HCT116 (cell line): ENCODE measurements around the gene TPD52L1. TPM values are rescaled to one million over a fixed set of nuclear protein-coding genes. Genes with fewer than 3 reads are reported as not detected.

Experiments used
- ATAC-seq: fragments of 200-7000 bp; cut with Tn5 transposase; 2 replicates; pipeline ENCODE4 v1.9.1; 2020; ENCODE audit warnings: mild to moderate bottlenecking, moderate library complexity
- BruUV-seq: library from RNA; stranded (reverse); fragments of 400-500 nt; replicated peaks from 2 replicates; lab custom pipeline; 2021; lab: Mats Ljungman, UMichigan
- CTCF ChIA-PET: fragments of 300-600 bp; sonication (Branson Sonifier 250); formaldehyde crosslinking; loops from one replicate; lab custom pipeline; 2021; ENCODE audit warnings: antibody characterized with exemption; lab: Charles Lee
- POLR2A ChIA-PET: fragments of 300-600, 350-600 bp; sonication (Branson Sonifier 250); formaldehyde crosslinking; loops from one replicate; lab custom pipeline; 2021; ENCODE audit warnings: antibody characterized with exemption; lab: Charles Lee
- RAD21 ChIA-PET, 2 experiments: fragments of 300-600 bp; sonication (Branson Sonifier 250); formaldehyde crosslinking; loops; one replicate each; lab custom pipeline; 2023; ENCODE audit warnings: low total read pairs in 2 of 2; ENCODE audit not compliant: uncharacterized antibody in 2 of 2, unreplicated experiment in 2 of 2, low non-redundant PET in 1 of 2; lab: Charles Lee
- DNase-seq: peaks from one replicate; pipeline ENCODE4 v3.0.0-alpha.2; 2010; ENCODE audit warnings: low read depth, low spot score
- H2AFZ ChIP-seq: fragments of 200-600 bp; shearing (Covaris generic), sonication (generic); 2 replicates; pipeline ENCODE4 v1.6.1; 2017; ENCODE audit warnings: low read depth, mixed run types, mixed read lengths, antibody characterized with exemption, low read length; ENCODE audit not compliant: poor library complexity, severe bottlenecking
- H3K27ac ChIP-seq: 2 replicates; pipeline ENCODE4 v1.5.1; 2012; ENCODE audit warnings: low read depth, low read length
- H3K27me3 ChIP-seq: fragments of 200-600 bp; sonication (generic); 2 replicates; pipeline ENCODE4 v1.6.1; 2016; ENCODE audit warnings: mixed run types, low read length, mixed read lengths; ENCODE audit not compliant: insufficient read depth
- H3K36me3 ChIP-seq, 2 experiments: fragments of 200-500 bp in 1 of 2; fragments of 200-600 bp in 1 of 2; sonication (Bioruptor generic) in 1 of 2; sonication (generic) in 1 of 2; 2 replicates each; pipeline versions ENCODE4 v1.5.1 to v1.6.1; 2014 to 2016; ENCODE audit warnings: low read length in 2 of 2, inconsistent platforms in 1 of 2, mixed read lengths in 1 of 2, mixed run types in 1 of 2; ENCODE audit not compliant: insufficient read depth in 2 of 2, control insufficient read depth in 1 of 2
- H3K4me1 ChIP-seq, 2 experiments: fragments of 200-600 bp in 1 of 2; sonication (generic) in 1 of 2; 2 replicates each; pipeline versions ENCODE4 v1.5.1 to v1.6.1; 2012 to 2017; ENCODE audit warnings: low read length in 2 of 2, inconsistent platforms in 1 of 2, mild to moderate bottlenecking in 1 of 2, mixed read lengths in 1 of 2, mixed run types in 1 of 2, moderate library complexity in 1 of 2; ENCODE audit not compliant: insufficient read depth in 2 of 2, control insufficient read depth in 1 of 2
- H3K4me2 ChIP-seq: fragments of 200-600 bp; sonication (generic); 2 replicates; pipeline ENCODE4 v1.6.1; 2017; ENCODE audit warnings: mixed run types, low read length, mixed read lengths
- H3K4me3 ChIP-seq, 2 experiments: fragments of 200-600 bp in 1 of 2; sonication (generic) in 1 of 2; replicated peaks in 1 of 2; 2 replicates each; pipeline ENCODE4 v1.5.1; 2011 to 2016; ENCODE audit warnings: low read length in 2 of 2, control low read depth in 1 of 2, low read depth in 1 of 2, mild to moderate bottlenecking in 1 of 2, mixed read lengths in 1 of 2, mixed run types in 1 of 2
- H3K79me2 ChIP-seq: fragments of 200-600 bp; sonication (generic); 2 replicates; pipeline ENCODE4 v1.6.1; 2017; ENCODE audit warnings: mild to moderate bottlenecking, mixed run types, low read length, moderate library complexity, mixed read lengths; ENCODE audit not compliant: insufficient read depth
- H3K9ac ChIP-seq: fragments of 200-600 bp; sonication (generic); 2 replicates; pipeline ENCODE4 v1.6.1; 2016; ENCODE audit warnings: low read length, mixed read lengths
- H3K9me2 ChIP-seq: fragments of 200-600 bp; sonication (generic), shearing (Covaris generic); 2 replicates; pipeline ENCODE4 v1.6.1; 2017; ENCODE audit warnings: mixed run types, mild to moderate bottlenecking, moderate library complexity; ENCODE audit not compliant: insufficient read depth
- H3K9me3 ChIP-seq, 2 experiments: fragments of 200-500 bp in 1 of 2; fragments of 200-600 bp in 1 of 2; sonication (Bioruptor generic) in 1 of 2; sonication (generic) in 1 of 2; 2 replicates each; pipeline ENCODE4 v1.6.1; 2014 to 2017; ENCODE audit warnings: low read length in 2 of 2, mixed read lengths in 2 of 2, inconsistent platforms in 1 of 2, low read depth in 1 of 2, mild to moderate bottlenecking in 1 of 2, mixed run types in 1 of 2, moderate library complexity in 1 of 2; ENCODE audit not compliant: control insufficient read depth in 1 of 2, insufficient read depth in 1 of 2
- H4K20me1 ChIP-seq: fragments of 200-600 bp; sonication (generic), shearing (Covaris generic); 2 replicates; pipeline ENCODE4 v1.6.1; 2017; ENCODE audit warnings: mixed run types, mild to moderate bottlenecking, moderate library complexity; ENCODE audit not compliant: insufficient read depth
- CBX3 ChIP-seq: IDR thresholded peaks from 2 replicates; pipeline ENCODE4 v1.6.1; 2012; ENCODE audit warnings: low read depth
- CEBPB ChIP-seq: IDR thresholded peaks from 2 replicates; pipeline ENCODE4 v1.6.1; 2012; ENCODE audit warnings: low read depth
- CTCF ChIP-seq, 3 experiments: fragments of 200-600 bp in 1 of 3; sonication (generic) in 1 of 3; IDR thresholded peaks in 2 of 3; conservative IDR thresholded peaks in 1 of 3; 2 replicates each; pipeline ENCODE4 v1.5.1; 2012 to 2017; ENCODE audit warnings: low read depth in 2 of 3, low read length in 2 of 3, antibody characterized with exemption in 1 of 3, borderline replicate concordance in 1 of 3, control low read depth in 1 of 3, mild to moderate bottlenecking in 1 of 3, mixed read lengths in 1 of 3, mixed run types in 1 of 3, moderate library complexity in 1 of 3; ENCODE audit not compliant: insufficient read depth in 1 of 3
- EGR1 ChIP-seq: IDR thresholded peaks from 2 replicates; pipeline ENCODE4 v1.6.1; 2012; ENCODE audit warnings: low read depth
- ELF1 ChIP-seq: IDR thresholded peaks from 2 replicates; pipeline ENCODE4 v1.6.1; 2012; ENCODE audit warnings: low read depth, borderline replicate concordance
- EZH2 ChIP-seq: fragments of 200-600 bp; sonication (generic); IDR thresholded peaks from 2 replicates; pipeline ENCODE4 v1.6.1; 2017; ENCODE audit warnings: antibody characterized with exemption, mixed run types
- EZH2phosphoT487 ChIP-seq: fragments of 200-600 bp; IDR thresholded peaks from 2 replicates; pipeline ENCODE4 v1.6.1; 2018; ENCODE audit warnings: antibody characterized with exemption, borderline replicate concordance
- FOSL1 ChIP-seq: IDR thresholded peaks from 2 replicates; pipeline ENCODE4 v1.6.1; 2012; ENCODE audit warnings: low read depth
- POLR2AphosphoS5 ChIP-seq: IDR thresholded peaks from 2 replicates; pipeline ENCODE4 v1.6.1; 2011; ENCODE audit warnings: mild to moderate bottlenecking, low read depth, low read length, moderate library complexity
- RAD21 ChIP-seq: IDR thresholded peaks from 2 replicates; pipeline ENCODE4 v1.6.1; 2012; ENCODE audit warnings: low read depth, mild to moderate bottlenecking
- SIN3A ChIP-seq: IDR thresholded peaks from 2 replicates; pipeline ENCODE4 v1.6.1; 2012; ENCODE audit warnings: low read depth
- SP1 ChIP-seq: IDR thresholded peaks from 2 replicates; pipeline ENCODE4 v1.6.1; 2012; ENCODE audit warnings: low read depth
- SRF ChIP-seq: IDR thresholded peaks from 2 replicates; pipeline ENCODE4 v1.6.1; 2012; ENCODE audit warnings: low read depth
- TCF7L2 ChIP-seq: IDR thresholded peaks from 2 replicates; pipeline ENCODE4 v1.7.0; 2011; ENCODE audit warnings: borderline replicate concordance, inconsistent platforms; ENCODE audit not compliant: insufficient read depth, insufficient read length; ENCODE audit errors: extremely low read depth
- ZBTB33 ChIP-seq: IDR thresholded peaks from 2 replicates; pipeline ENCODE4 v1.6.1; 2011; ENCODE audit warnings: mild to moderate bottlenecking, low read length, moderate library complexity; ENCODE audit not compliant: insufficient replicate concordance; ENCODE audit errors: extremely low read depth
- ZFX ChIP-seq: fragments of 450-650 bp; IDR thresholded peaks from 2 replicates; pipeline ENCODE4 v1.6.1; 2017
- ZNF274 ChIP-seq: fragments of 200-500 bp; sonication (Bioruptor generic); IDR thresholded peaks from 2 replicates; pipeline ENCODE4 v1.6.1; 2014; ENCODE audit warnings: mild to moderate bottlenecking, low read depth, low read length, inconsistent platforms
- intact Hi-C: fragments of 100-400 bp; cut with micrococcal nuclease; formaldehyde crosslinking; loops from 2 replicates; pipeline ENCODE4 v1.10.0; 2022
- total RNA-seq: library from RNA; stranded (reverse); gene quantifications from one replicate; pipeline ENCODE4 v1.2.1, GENCODE V29; 2021; ENCODE audit not compliant: unreplicated experiment
- TF ChIP-seq, protein P1 (sequence below): IDR thresholded peaks from 2 replicates; pipeline ENCODE4 v1.6.1; 2012; ENCODE audit warnings: low read depth
- TF ChIP-seq, protein P2 (sequence below): IDR thresholded peaks from 2 replicates; pipeline ENCODE4 v1.6.1; 2012

The TPD52L1 gene
- total RNA-seq, 1 experiment from 2014 or later: 64.1 TPM

DNA sequence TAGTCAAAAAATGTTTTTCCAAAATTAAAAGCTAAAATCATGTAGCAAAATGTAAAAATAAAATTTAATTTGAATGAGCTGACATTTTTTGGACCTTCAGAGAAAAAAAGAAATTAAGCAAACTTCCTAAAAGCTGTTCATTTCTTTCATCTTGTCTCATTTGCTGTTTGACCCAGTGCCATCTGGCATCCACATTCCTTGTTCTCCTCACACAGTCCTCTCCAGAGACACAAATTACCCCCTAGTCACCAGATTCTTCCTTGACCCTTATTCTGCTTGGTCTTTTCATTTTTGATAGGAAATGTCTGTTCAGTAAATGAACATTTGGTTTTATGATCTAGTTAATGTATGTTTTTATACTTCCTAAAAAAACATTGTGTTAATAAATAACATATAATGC lies 93.0 kb downstream of the TPD52L1 start:
- no peaks in the 10 kb centered on the region for H3K9me2 ChIP-seq
- H3K27me3 ChIP-seq: no peaks in the 10 kb centered on the region
- H3K4me2 ChIP-seq: no peak overlapping the region
- TF ChIP-seq CEBPB: no peak
- no peak for TF ChIP-seq CBX3
- no peak for TF ChIP-seq ZNF274
- no peak for TF ChIP-seq POLR2AphosphoS5
- no peak for TF ChIP-seq SIN3A
- TF ChIP-seq ELF1: no peak
- TF ChIP-seq FOSL1: no peak
- TF ChIP-seq TCF7L2: no peak
- TF ChIP-seq CTCF (IDR thresholded peaks at IDR 0.05 in 2 of 3, conservative IDR thresholded peaks at IDR 0.05 in 1 of 3; ENCODE audit: borderline replicate concordance in 1 of 3, insufficient read depth in 1 of 3, low read depth in 2 of 3, low read length in 2 of 3): no peak
- TF ChIP-seq ZBTB33: no peak
- TF ChIP-seq, protein P1, sequence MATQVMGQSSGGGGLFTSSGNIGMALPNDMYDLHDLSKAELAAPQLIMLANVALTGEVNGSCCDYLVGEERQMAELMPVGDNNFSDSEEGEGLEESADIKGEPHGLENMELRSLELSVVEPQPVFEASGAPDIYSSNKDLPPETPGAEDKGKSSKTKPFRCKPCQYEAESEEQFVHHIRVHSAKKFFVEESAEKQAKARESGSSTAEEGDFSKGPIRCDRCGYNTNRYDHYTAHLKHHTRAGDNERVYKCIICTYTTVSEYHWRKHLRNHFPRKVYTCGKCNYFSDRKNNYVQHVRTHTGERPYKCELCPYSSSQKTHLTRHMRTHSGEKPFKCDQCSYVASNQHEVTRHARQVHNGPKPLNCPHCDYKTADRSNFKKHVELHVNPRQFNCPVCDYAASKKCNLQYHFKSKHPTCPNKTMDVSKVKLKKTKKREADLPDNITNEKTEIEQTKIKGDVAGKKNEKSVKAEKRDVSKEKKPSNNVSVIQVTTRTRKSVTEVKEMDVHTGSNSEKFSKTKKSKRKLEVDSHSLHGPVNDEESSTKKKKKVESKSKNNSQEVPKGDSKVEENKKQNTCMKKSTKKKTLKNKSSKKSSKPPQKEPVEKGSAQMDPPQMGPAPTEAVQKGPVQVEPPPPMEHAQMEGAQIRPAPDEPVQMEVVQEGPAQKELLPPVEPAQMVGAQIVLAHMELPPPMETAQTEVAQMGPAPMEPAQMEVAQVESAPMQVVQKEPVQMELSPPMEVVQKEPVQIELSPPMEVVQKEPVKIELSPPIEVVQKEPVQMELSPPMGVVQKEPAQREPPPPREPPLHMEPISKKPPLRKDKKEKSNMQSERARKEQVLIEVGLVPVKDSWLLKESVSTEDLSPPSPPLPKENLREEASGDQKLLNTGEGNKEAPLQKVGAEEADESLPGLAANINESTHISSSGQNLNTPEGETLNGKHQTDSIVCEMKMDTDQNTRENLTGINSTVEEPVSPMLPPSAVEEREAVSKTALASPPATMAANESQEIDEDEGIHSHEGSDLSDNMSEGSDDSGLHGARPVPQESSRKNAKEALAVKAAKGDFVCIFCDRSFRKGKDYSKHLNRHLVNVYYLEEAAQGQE: no peak
- TF ChIP-seq SRF: no peak
- TF ChIP-seq EZH2: no peak
- no peak for TF ChIP-seq RAD21
- TF ChIP-seq SP1: no peak
- no peak for TF ChIP-seq EZH2phosphoT487
- TF ChIP-seq EGR1: no peak
- TF ChIP-seq, protein P2, sequence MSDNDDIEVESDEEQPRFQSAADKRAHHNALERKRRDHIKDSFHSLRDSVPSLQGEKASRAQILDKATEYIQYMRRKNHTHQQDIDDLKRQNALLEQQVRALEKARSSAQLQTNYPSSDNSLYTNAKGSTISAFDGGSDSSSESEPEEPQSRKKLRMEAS: no peak
- TF ChIP-seq ZFX: no peak
- TF ChIP-seq, all 23 proteins: peak for 0
- ChIA-PET POLR2A (no interaction called here), RAD21 (no interaction called here), CTCF (no interaction called here)
- DNase-seq: no peak
- Histone ChIP-seq H3K79me2 (no peaks in the 10 kb centered on the region; the same call in 1 of the 2 replicates), H2AFZ (no peak overlapping the region), H3K36me3 (no peaks in the 10 kb centered on the region), H3K27ac (no peak overlapping the region), H3K9me3 (no peaks in the 10 kb centered on the region), H4K20me1 (no peaks in the 10 kb centered on the region), H3K4me1 (peaks cover 10 to 14% of the 10 kb centered on the region in 2 experiments; a peak in 2 of 4 replicates), H3K9ac (no peak overlapping the region), H3K4me3 (no peak overlapping the region)
- intact Hi-C loops: no loop called here
- no TSS peak for BruUV-seq
- no peak for ATAC-seq
